Measurements from ENCODE around the gene PIGC.

GRCh38 chr1:172391976-172392375 is 51.9 kb downstream of the PIGC start:
- TF ChIP-seq POLR2A (IDR thresholded peaks at IDR 0.05), result no peak
- TF ChIP-seq CTCF (IDR thresholded peaks at IDR 0.05), result no peak
- TF ChIP-seq POLR2AphosphoS5 (IDR thresholded peaks at IDR 0.05), result no peak
- TF ChIP-seq EP300 (IDR thresholded peaks at IDR 0.05), result no peak

All from stomach (tissue), 4 donors.